ENCODE results near the gene GNB2.
"Not testable (repeated sequence)": the region's sequence is repeated elsewhere in the genome, so short reads cannot be mapped to it uniquely, and the experiment has no call there.

Gene GNB2

GRCh38 chr7:100667331-100668068 is 6.0 kb upstream of the GNB2 start:
- no peaks in the 10 kb centered on the region for H3K9me3 ChIP-seq (ENCODE audit: control insufficient read depth, low read length)
- no peak overlapping the region for H3K4me3 ChIP-seq (ENCODE audit: extremely low read depth, insufficient read depth, low read length, poor library complexity, severe bottlenecking)
- no peak overlapping the region for H3K27ac ChIP-seq (ENCODE audit: low read depth, low read length, severe bottlenecking)
- H3K36me3 ChIP-seq (ENCODE audit: control insufficient read depth, insufficient read depth, low read length): no peaks in the 10 kb centered on the region
- no peaks in the 10 kb centered on the region for H3K4me1 ChIP-seq (ENCODE audit: control insufficient read depth, insufficient read depth, low read length, poor library complexity, severe bottlenecking)
- 86 to 89% methylated on average over 9 to 15 of the region's 16 CpGs for WGBS, 2 experiments (ENCODE audit: insufficient coverage in 2 of 2)

GRCh38 chr7:100668069-100668449 is 5.5 kb upstream of the GNB2 start:
- H3K4me3 ChIP-seq (ENCODE audit: extremely low read depth, insufficient read depth, low read length, poor library complexity, severe bottlenecking): no peak overlapping the region
- whole genome bisulfite sequencing, 2 experiments (ENCODE audit: insufficient coverage in 2 of 2): 83 to 100% methylated on average over 1 of the region's 2 CpGs
- H3K9me3 ChIP-seq (ENCODE audit: control insufficient read depth, low read length): no peaks in the 10 kb centered on the region
- H3K36me3 ChIP-seq (ENCODE audit: control insufficient read depth, insufficient read depth, low read length): no peaks in the 10 kb centered on the region
- no peak overlapping the region for H3K27ac ChIP-seq (ENCODE audit: low read depth, low read length, severe bottlenecking)
- no peaks in the 10 kb centered on the region for H3K4me1 ChIP-seq (ENCODE audit: control insufficient read depth, insufficient read depth, low read length, poor library complexity, severe bottlenecking)

- not testable (repeated sequence) for H3K9me3 ChIP-seq (ENCODE audit: control insufficient read depth, low read length); H3K4me1 ChIP-seq (ENCODE audit: control insufficient read depth, insufficient read depth, low read length, poor library complexity, severe bottlenecking); H3K36me3 ChIP-seq (ENCODE audit: control insufficient read depth, insufficient read depth, low read length); H3K27ac ChIP-seq (ENCODE audit: low read depth, low read length, severe bottlenecking); H3K4me3 ChIP-seq (ENCODE audit: extremely low read depth, insufficient read depth, low read length, poor library complexity, severe bottlenecking)
- 89 to 91% methylated on average over 9 to 11 of the region's 12 CpGs for WGBS, 2 experiments (ENCODE audit: insufficient coverage in 2 of 2)
These were observed 4.4 kb upstream of the GNB2 start for GRCh38 chr7:100669106-100669505.

GRCh38 chr7:100670074-100670473 is 3.5 kb upstream of the GNB2 start:
- H3K4me1 ChIP-seq (ENCODE audit: control insufficient read depth, insufficient read depth, low read length, poor library complexity, severe bottlenecking): no peaks in the 10 kb centered on the region
- H3K4me3 ChIP-seq (ENCODE audit: extremely low read depth, insufficient read depth, low read length, poor library complexity, severe bottlenecking): no peak overlapping the region
- H3K27ac ChIP-seq (ENCODE audit: low read depth, low read length, severe bottlenecking): no peak overlapping the region
- H3K36me3 ChIP-seq (ENCODE audit: control insufficient read depth, insufficient read depth, low read length): no peaks in the 10 kb centered on the region
- 87 to 96% methylated on average over 3 of the region's 8 CpGs for WGBS, 2 experiments (ENCODE audit: insufficient coverage in 2 of 2)
- no peaks in the 10 kb centered on the region for H3K9me3 ChIP-seq (ENCODE audit: control insufficient read depth, low read length)

GRCh38 chr7:100671353-100672327 is 1.9 kb upstream of the GNB2 start:
- no peak overlapping the region for H3K4me3 ChIP-seq (ENCODE audit: extremely low read depth, insufficient read depth, low read length, poor library complexity, severe bottlenecking)
- no peak overlapping the region for H3K27ac ChIP-seq (ENCODE audit: low read depth, low read length, severe bottlenecking)
- peaks cover 5% of the 10 kb centered on the region for H3K36me3 ChIP-seq (ENCODE audit: control insufficient read depth, insufficient read depth, low read length)
- H3K9me3 ChIP-seq (ENCODE audit: control insufficient read depth, low read length): no peaks in the 10 kb centered on the region
- WGBS, 2 experiments (ENCODE audit: insufficient coverage in 2 of 2): 90 to 94% methylated on average over 15 to 18 of the region's 18 CpGs
- H3K4me1 ChIP-seq (ENCODE audit: control insufficient read depth, insufficient read depth, low read length, poor library complexity, severe bottlenecking): no peaks in the 10 kb centered on the region

- H3K4me1 ChIP-seq (ENCODE audit: control insufficient read depth, insufficient read depth, low read length, poor library complexity, severe bottlenecking): peaks cover under 1% of the 10 kb centered on the region
- no peaks in the 10 kb centered on the region for H3K9me3 ChIP-seq (ENCODE audit: control insufficient read depth, low read length)
- WGBS, 2 experiments (ENCODE audit: insufficient coverage in 2 of 2): 0% methylated on average over 17 to 30 of the region's 34 CpGs
- H3K4me3 ChIP-seq (ENCODE audit: extremely low read depth, insufficient read depth, low read length, poor library complexity, severe bottlenecking): peak overlapping the region; percentile 88
- peaks cover 28% of the 10 kb centered on the region for H3K36me3 ChIP-seq (ENCODE audit: control insufficient read depth, insufficient read depth, low read length)
- peak overlapping the region; percentile 99 for H3K27ac ChIP-seq (ENCODE audit: low read depth, low read length, severe bottlenecking)
These were observed 436 bp downstream of the GNB2 start for GRCh38 chr7:100673942-100674410.

GRCh38 chr7:100674411-100675104 is 1.0 kb downstream of the GNB2 start:
- Histone ChIP-seq H3K9me3 (ENCODE audit: control insufficient read depth, low read length) (no peaks in the 10 kb centered on the region), H3K36me3 (ENCODE audit: control insufficient read depth, insufficient read depth, low read length) (peaks cover 33% of the 10 kb centered on the region), H3K27ac (ENCODE audit: low read depth, low read length, severe bottlenecking) (peak overlapping the region; percentile 45), H3K4me3 (ENCODE audit: extremely low read depth, insufficient read depth, low read length, poor library complexity, severe bottlenecking) (peak overlapping the region; percentile 88), H3K4me1 (ENCODE audit: control insufficient read depth, insufficient read depth, low read length, poor library complexity, severe bottlenecking) (peaks cover 2% of the 10 kb centered on the region)
- 1% methylated on average over 23 to 33 of the region's 43 CpGs for WGBS, 2 experiments (ENCODE audit: insufficient coverage in 2 of 2)

- Histone ChIP-seq H3K36me3 (ENCODE audit: control insufficient read depth, insufficient read depth, low read length) (peaks cover 39% of the 10 kb centered on the region), H3K4me1 (ENCODE audit: control insufficient read depth, insufficient read depth, low read length, poor library complexity, severe bottlenecking) (peaks cover 2% of the 10 kb centered on the region), H3K9me3 (ENCODE audit: control insufficient read depth, low read length) (no peaks in the 10 kb centered on the region), H3K27ac (ENCODE audit: low read depth, low read length, severe bottlenecking) (peak overlapping the region; percentile 49), H3K4me3 (ENCODE audit: extremely low read depth, insufficient read depth, low read length, poor library complexity, severe bottlenecking) (peak overlapping the region; percentile 88)
- 0 to 1% methylated on average over 22 to 38 of the region's 46 CpGs for WGBS, 2 experiments (ENCODE audit: insufficient coverage in 2 of 2)
These were observed 1.5 kb downstream of the GNB2 start for GRCh38 chr7:100675105-100675451.

- Histone ChIP-seq H3K4me1 (ENCODE audit: control insufficient read depth, insufficient read depth, low read length, poor library complexity, severe bottlenecking) (peaks cover 3% of the 10 kb centered on the region), H3K27ac (ENCODE audit: low read depth, low read length, severe bottlenecking) (peak overlapping the region; percentile 49), H3K4me3 (ENCODE audit: extremely low read depth, insufficient read depth, low read length, poor library complexity, severe bottlenecking) (peak overlapping the region; percentile 88), H3K9me3 (ENCODE audit: control insufficient read depth, low read length) (no peaks in the 10 kb centered on the region), H3K36me3 (ENCODE audit: control insufficient read depth, insufficient read depth, low read length) (peaks cover 44% of the 10 kb centered on the region)
- WGBS, 2 experiments (ENCODE audit: insufficient coverage in 2 of 2): 10 to 16% methylated on average over 5 to 29 of the region's 59 CpGs
These were observed 2.2 kb downstream of the GNB2 start for GRCh38 chr7:100675581-100676350.

Measured in mesodermal cell (in vitro differentiated cells).